Gastrocnemius medialis (tissue), 4 donors: ENCODE data around the gene HCN2.

Experiments used
- POLR2A ChIP-seq, 2 donors: fragments of 450-650 bp; IDR thresholded peaks; one replicate each; pipeline ENCODE4 v1.6.1; 2017; ENCODE audit warnings: antibody characterized with exemption in 2 of 2, mild to moderate bottlenecking in 2 of 2, moderate library complexity in 2 of 2
- TF ChIP-seq, protein P1 (sequence below), 5 experiments: fragments of 450-650 bp in 3 of 5; fragments of 200-600 bp in 2 of 5; sonication (generic) in 2 of 5; IDR thresholded peaks in 4 of 5; conservative IDR thresholded peaks in 1 of 5; 1 replicate in 4 of 5; 2 replicates in 1 of 5; pipeline ENCODE4 v1.5.1; 2016 to 2019; ENCODE audit warnings: antibody characterized with exemption in 5 of 5, mild to moderate bottlenecking in 3 of 5, moderate library complexity in 3 of 5

GRCh38 chr19:633068-633785, 43.5 kb downstream of the HCN2 start, which contains the start of gene POLRMT:
- TF ChIP-seq, protein P1, sequence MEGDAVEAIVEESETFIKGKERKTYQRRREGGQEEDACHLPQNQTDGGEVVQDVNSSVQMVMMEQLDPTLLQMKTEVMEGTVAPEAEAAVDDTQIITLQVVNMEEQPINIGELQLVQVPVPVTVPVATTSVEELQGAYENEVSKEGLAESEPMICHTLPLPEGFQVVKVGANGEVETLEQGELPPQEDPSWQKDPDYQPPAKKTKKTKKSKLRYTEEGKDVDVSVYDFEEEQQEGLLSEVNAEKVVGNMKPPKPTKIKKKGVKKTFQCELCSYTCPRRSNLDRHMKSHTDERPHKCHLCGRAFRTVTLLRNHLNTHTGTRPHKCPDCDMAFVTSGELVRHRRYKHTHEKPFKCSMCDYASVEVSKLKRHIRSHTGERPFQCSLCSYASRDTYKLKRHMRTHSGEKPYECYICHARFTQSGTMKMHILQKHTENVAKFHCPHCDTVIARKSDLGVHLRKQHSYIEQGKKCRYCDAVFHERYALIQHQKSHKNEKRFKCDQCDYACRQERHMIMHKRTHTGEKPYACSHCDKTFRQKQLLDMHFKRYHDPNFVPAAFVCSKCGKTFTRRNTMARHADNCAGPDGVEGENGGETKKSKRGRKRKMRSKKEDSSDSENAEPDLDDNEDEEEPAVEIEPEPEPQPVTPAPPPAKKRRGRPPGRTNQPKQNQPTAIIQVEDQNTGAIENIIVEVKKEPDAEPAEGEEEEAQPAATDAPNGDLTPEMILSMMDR (IDR thresholded peaks at IDR 0.05 in 4 of 5, conservative IDR thresholded peaks at IDR 0.05 in 1 of 5), result peak in 1 of 5 experiments; percentile 25
- TF ChIP-seq POLR2A (IDR thresholded peaks at IDR 0.05), result peak; percentile 62 to 80
